NOMO-1 (cell line): Measurements from ENCODE around the gene COL4A2.
"Not testable (repeated sequence)": the region's sequence is repeated elsewhere in the genome, so short reads cannot be mapped to it uniquely, and the experiment has no call there.

Experiments used
- DNase-seq, 2 experiments: peaks; one replicate each; lab custom pipeline; 2025; ENCODE audit not compliant: unreplicated experiment in 2 of 2; lab: John Stamatoyannopoulos, UW

The COL4A2 gene

GRCh38 chr13:110305544-110305943 is 1.5 kb upstream of the COL4A2 start:
- no peak for DNase-seq

GRCh38 chr13:110305949-110306339 is 1.1 kb upstream of the COL4A2 start:
- no peak for DNase-seq

- DNase-seq, result no peak
Measured at GRCh38 chr13:110306340-110306959, 634 bp upstream of the COL4A2 start.

- no peak for DNase-seq
Measured at GRCh38 chr13:110307767-110308655, 927 bp downstream of the COL4A2 start.

- DNase-seq, result no peak
Measured at GRCh38 chr13:110308656-110309359, 1.7 kb downstream of the COL4A2 start.

- DNase-seq, result no peak
Measured at GRCh38 chr13:110309661-110310524, 2.8 kb downstream of the COL4A2 start.

GRCh38 chr13:110310541-110311442 is 3.7 kb downstream of the COL4A2 start:
- DNase-seq, result no peak

- DNase-seq, result no peak
Measured at GRCh38 chr13:110311443-110312338, 4.6 kb downstream of the COL4A2 start.

- DNase-seq, result no peak
Measured at GRCh38 chr13:110312339-110313031, 5.4 kb downstream of the COL4A2 start.

- DNase-seq, result not testable (repeated sequence)
Measured at GRCh38 chr13:110313261-110313660, 6.2 kb downstream of the COL4A2 start.

GRCh38 chr13:110313733-110314132 is 6.6 kb downstream of the COL4A2 start:
- not testable (repeated sequence) for DNase-seq

GRCh38 chr13:110314516-110315245 is 7.6 kb downstream of the COL4A2 start:
- DNase-seq, result no peak

- DNase-seq, result no peak
Measured at GRCh38 chr13:110316196-110316595, 9.1 kb downstream of the COL4A2 start.

- DNase-seq, result no peak
Measured at GRCh38 chr13:110317093-110317492, 10.0 kb downstream of the COL4A2 start.

GRCh38 chr13:110317496-110318195 is 10.6 kb downstream of the COL4A2 start:
- DNase-seq, result no peak

- no peak for DNase-seq
Measured at GRCh38 chr13:110318920-110319319, 11.8 kb downstream of the COL4A2 start.

GRCh38 chr13:110319397-110319773 is 12.3 kb downstream of the COL4A2 start:
- DNase-seq, result no peak
